ENCODE data around the gene RC3H2. TPM values are rescaled to one million over a fixed set of nuclear protein-coding genes. Genes with fewer than 3 reads are reported as not detected.
"Not testable (repeated sequence)": the region's sequence is repeated elsewhere in the genome, so short reads cannot be mapped to it uniquely, and the experiment has no call there.

RC3H2 gene
- total RNA-seq, 2 experiments from 2014 or later, result 21.5 to 24.4 TPM

- no peak overlapping the region for H3K4me3 Mint-ChIP-seq
- ChIA-PET POLR2A (interaction anchor here (0.6 kb wide), 1 partner anchor 78 kb away, joined by 3 read pairs; no protein-coding TSS in a partner anchor), CTCF (interaction anchor here (0.6 to 1.1 kb wide), 3 partner anchors 42 to 533 kb away, joined by 3 read pairs; partner anchors contain the start of gene RABGAP1)
- no peaks in the 10 kb centered on the region for H3K9me3 Mint-ChIP-seq (ENCODE audit: low read depth)
- H3K27me3 Mint-ChIP-seq, result no peaks in the 10 kb centered on the region
- ATAC-seq (no peak), DNase-seq (no peak)
- H3K4me1 Mint-ChIP-seq, result peaks cover 51% of the 10 kb centered on the region
- H3K36me3 Mint-ChIP-seq (ENCODE audit: low read depth), result peaks cover 40% of the 10 kb centered on the region
- peak overlapping the region; percentile 38 for H3K27ac Mint-ChIP-seq
- intact Hi-C loops (cut with DNase I, micrococcal nuclease), result no loop called here
These were observed 84.7 kb downstream of the RC3H2 start for GRCh38 chr9:122820490-122820845.

GRCh38 chr9:122819791-122820489 lies 85.2 kb downstream of the RC3H2 start:
- H3K9me3 Mint-ChIP-seq (ENCODE audit: low read depth), result no peaks in the 10 kb centered on the region
- H3K4me3 Mint-ChIP-seq, result no peak overlapping the region
- H3K4me1 Mint-ChIP-seq, result peaks cover 50% of the 10 kb centered on the region
- ATAC-seq, result no peak
- H3K36me3 Mint-ChIP-seq (ENCODE audit: low read depth), result peaks cover 39% of the 10 kb centered on the region
- CTCF ChIA-PET, result interaction anchor here (0.9 to 1.1 kb wide), 3 partner anchors 18 to 121 kb away, joined by 3 read pairs; partner anchors contain the start of gene RABGAP1
- H3K27ac Mint-ChIP-seq, result peak overlapping the region; percentile 38
- H3K27me3 Mint-ChIP-seq, result no peaks in the 10 kb centered on the region
- no peak for DNase-seq
- POLR2A ChIA-PET, result no interaction called here
- intact Hi-C loops (cut with DNase I, micrococcal nuclease), result no loop called here

GRCh38 chr9:122819326-122819725 lies 85.8 kb downstream of the RC3H2 start:
- H3K36me3 Mint-ChIP-seq (ENCODE audit: low read depth), result peaks cover 33% of the 10 kb centered on the region
- POLR2A ChIA-PET, result no interaction called here
- no peak for ATAC-seq
- no peak overlapping the region for H3K27ac Mint-ChIP-seq
- no peak for DNase-seq
- CTCF ChIA-PET, result interaction anchor here (0.6 to 0.9 kb wide), 2 partner anchors 19 to 496 kb away, joined by 3 read pairs; no protein-coding TSS in a partner anchor
- no peaks in the 10 kb centered on the region for H3K9me3 Mint-ChIP-seq (ENCODE audit: low read depth)
- intact Hi-C loops (cut with DNase I, micrococcal nuclease), result no loop called here
- H3K4me3 Mint-ChIP-seq, result no peak overlapping the region
- no peaks in the 10 kb centered on the region for H3K27me3 Mint-ChIP-seq
- H3K4me1 Mint-ChIP-seq, result peaks cover 47% of the 10 kb centered on the region

GRCh38 chr9:122816163-122816867 lies 88.8 kb downstream of the RC3H2 start:
- ChIA-PET POLR2A (interaction anchor here (0.6 to 1.6 kb wide), 3 partner anchors 9 to 16 kb away, joined by 4 to 6 read pairs (median 5); partner anchors contain the start of gene PDCL), CTCF (interaction anchor here (0.6 to 1.9 kb wide), 4 partner anchors 9 to 533 kb away, joined by 3 to 6 read pairs (median 3); no protein-coding TSS in a partner anchor)
- H3K36me3 Mint-ChIP-seq (ENCODE audit: low read depth), result peaks cover 21% of the 10 kb centered on the region
- peak overlapping the region; percentile 85 for H3K27ac Mint-ChIP-seq
- intact Hi-C loops (cut with DNase I, micrococcal nuclease), result no loop called here
- H3K4me1 Mint-ChIP-seq, result peaks cover 37% of the 10 kb centered on the region
- peak; percentile 78 for ATAC-seq
- H3K27me3 Mint-ChIP-seq, result no peaks in the 10 kb centered on the region
- no peaks in the 10 kb centered on the region for H3K9me3 Mint-ChIP-seq (ENCODE audit: low read depth)
- DNase-seq, result peak; percentile 62
- peak overlapping the region; percentile 59 for H3K4me3 Mint-ChIP-seq

GRCh38 chr9:122815544-122815943 lies 89.6 kb downstream of the RC3H2 start:
- H3K9me3 Mint-ChIP-seq (ENCODE audit: low read depth), result no peaks in the 10 kb centered on the region
- peaks cover 34% of the 10 kb centered on the region for H3K4me1 Mint-ChIP-seq
- no peaks in the 10 kb centered on the region for H3K27me3 Mint-ChIP-seq
- CTCF ChIA-PET, result interaction anchor here (0.6 to 1.9 kb wide), 5 partner anchors 10 to 533 kb away, joined by 3 to 6 read pairs (median 3); partner anchors contain the start of gene PDCL
- ATAC-seq, result peak; percentile 55
- intact Hi-C loops (cut with DNase I, micrococcal nuclease), result no loop called here
- POLR2A ChIA-PET, result interaction anchor here (1.6 kb wide), 1 partner anchor 13 kb away, joined by 4 read pairs; the partner anchor contains the start of gene PDCL
- no peak for DNase-seq
- H3K36me3 Mint-ChIP-seq (ENCODE audit: low read depth), result peaks cover 18% of the 10 kb centered on the region
- H3K4me3 Mint-ChIP-seq, result peak overlapping the region; percentile 59
- peak overlapping the region; percentile 85 for H3K27ac Mint-ChIP-seq

GRCh38 chr9:122814545-122814944 lies 90.6 kb downstream of the RC3H2 start:
- Mint-ChIP-seq H3K9me3 (ENCODE audit: low read depth) (no peaks in the 10 kb centered on the region), H3K4me1 (peaks cover 25% of the 10 kb centered on the region), H3K36me3 (ENCODE audit: low read depth) (peaks cover 11% of the 10 kb centered on the region), H3K27me3 (no peaks in the 10 kb centered on the region), H3K4me3 (no peak overlapping the region), H3K27ac (peak overlapping the region; percentile 27)
- ATAC-seq, result no peak
- CTCF ChIA-PET, result interaction anchor here (0.6 to 1.4 kb wide), 3 partner anchors 14 to 825 kb away, joined by 3 read pairs; partner anchors contain the start of gene PDCL
- no peak for DNase-seq
- intact Hi-C loops (cut with DNase I, micrococcal nuclease), result no loop called here
- POLR2A ChIA-PET, result no interaction called here

- POLR2A ChIA-PET, result no interaction called here
- Mint-ChIP-seq H3K9me3 (ENCODE audit: low read depth) (no peaks in the 10 kb centered on the region), H3K4me3 (no peak overlapping the region), H3K4me1 (peaks cover 34% of the 10 kb centered on the region), H3K27me3 (no peaks in the 10 kb centered on the region), H3K36me3 (ENCODE audit: low read depth) (peaks cover 8% of the 10 kb centered on the region), H3K27ac (no peak overlapping the region)
- no peak for ATAC-seq
- no peak for DNase-seq
- intact Hi-C loops (cut with DNase I, micrococcal nuclease), result loop anchor here in 1 of 2 experiments (1.0 kb wide), 1 partner anchor 11 kb away; no protein-coding TSS in a partner anchor
- CTCF ChIA-PET, result interaction anchor here (0.5 kb wide), 1 partner anchor 14 kb away, joined by 4 read pairs; no protein-coding TSS in a partner anchor
These were observed 92.4 kb downstream of the RC3H2 start for GRCh38 chr9:122812736-122813135.

- Mint-ChIP-seq H3K4me1 (peaks cover 29% of the 10 kb centered on the region), H3K27ac (no peak overlapping the region), H3K4me3 (no peak overlapping the region), H3K36me3 (ENCODE audit: low read depth) (peaks cover 6% of the 10 kb centered on the region), H3K27me3 (no peaks in the 10 kb centered on the region), H3K9me3 (ENCODE audit: low read depth) (peaks cover 7% of the 10 kb centered on the region)
- POLR2A ChIA-PET, result no interaction called here
- CTCF ChIA-PET, result interaction anchor here (0.6 to 2.3 kb wide), 16 partner anchors 13 to 712 kb away, joined by 3 to 13 read pairs (median 4); partner anchors contain the start of gene PDCL
- intact Hi-C loops (cut with DNase I, micrococcal nuclease), result loop anchor here (1.0 to 2.0 kb wide), 7 partner anchors 312 to 712 kb away; no protein-coding TSS in a partner anchor
- ATAC-seq, result peak; percentile 45
- DNase-seq, result peak; percentile 86
These were observed 94.7 kb downstream of the RC3H2 start for GRCh38 chr9:122810306-122810946.

GRCh38 chr9:122809261-122809660 lies 95.9 kb downstream of the RC3H2 start:
- not testable (repeated sequence) for H3K9me3 Mint-ChIP-seq (ENCODE audit: low read depth); H3K27me3 Mint-ChIP-seq; H3K4me3 Mint-ChIP-seq; H3K27ac Mint-ChIP-seq; ATAC-seq; DNase-seq; H3K36me3 Mint-ChIP-seq (ENCODE audit: low read depth)
- CTCF ChIA-PET, result interaction anchor here (0.6 to 2.9 kb wide), 9 partner anchors 8 to 715 kb away, joined by 3 to 16 read pairs (median 4); partner anchors contain the start of genes MRRF and RBM18
- H3K4me1 Mint-ChIP-seq, result peaks cover 25% of the 10 kb centered on the region
- intact Hi-C loops (cut with DNase I, micrococcal nuclease), result loop anchor here in 1 of 2 experiments (10.0 kb wide), 1 partner anchor 434 kb away; the partner anchor contains the start of gene PTGS1
- POLR2A ChIA-PET, result interaction anchor here (0.5 kb wide), 1 partner anchor 335 kb away, joined by 8 read pairs; no protein-coding TSS in a partner anchor

- ChIA-PET POLR2A (interaction anchor here (0.6 to 0.7 kb wide), 2 partner anchors 97 to 194 kb away, joined by 3 read pairs; partner anchors contain the start of gene RC3H2), CTCF (interaction anchor here (0.6 to 2.9 kb wide), 13 partner anchors 9 to 1488 kb away, joined by 3 to 16 read pairs (median 4); partner anchors contain the start of genes MRRF and RBM18)
- no peak for ATAC-seq
- Mint-ChIP-seq H3K27ac (no peak overlapping the region), H3K9me3 (ENCODE audit: low read depth) (peaks cover 7% of the 10 kb centered on the region), H3K27me3 (no peaks in the 10 kb centered on the region), H3K36me3 (ENCODE audit: low read depth) (peaks cover 6% of the 10 kb centered on the region), H3K4me1 (peaks cover 25% of the 10 kb centered on the region), H3K4me3 (no peak overlapping the region)
- intact Hi-C loops (cut with DNase I, micrococcal nuclease), result loop anchor here in 1 of 2 experiments (10.0 kb wide), 1 partner anchor 433 kb away; the partner anchor contains the start of gene PTGS1
- no peak for DNase-seq
These were observed 97.0 kb downstream of the RC3H2 start for GRCh38 chr9:122808141-122808540.

All from activated CD4-positive, alpha-beta T cell treated with anti-CD3 and anti-CD28 coated beads for 36 hours (primary cell).